H9 (cell line): ENCODE data around the gene NBEA. TPM values are rescaled to one million over a fixed set of nuclear protein-coding genes. Genes with fewer than 3 reads are reported as not detected.

ENCODE experiments used
- DNase-seq: peaks from one replicate; pipeline ENCODE4 v3.0.0-alpha.2; 2017
- H2AFZ ChIP-seq: one replicate; pipeline ENCODE4 v1.6.1; 2013; ENCODE audit warnings: mild to moderate bottlenecking, low read length, control low read depth, moderate library complexity
- H2AK5ac ChIP-seq: 2 replicates; pipeline ENCODE4 v1.6.1; 2013; ENCODE audit warnings: low read length, control low read depth, mixed read lengths; ENCODE audit not compliant: insufficient read length
- H2BK120ac ChIP-seq: one replicate; pipeline ENCODE4 v1.6.1; 2013; ENCODE audit warnings: low read depth, mild to moderate bottlenecking, low read length, control low read depth, inconsistent platforms; ENCODE audit not compliant: poor library complexity, severe bottlenecking
- H2BK12ac ChIP-seq: 2 replicates; pipeline ENCODE4 v1.6.1; 2013; ENCODE audit warnings: low read length, control low read depth, mixed read lengths, low read depth; ENCODE audit not compliant: insufficient read length
- H2BK15ac ChIP-seq: 2 replicates; pipeline ENCODE4 v1.6.1; 2013; ENCODE audit warnings: low read depth, low read length, control low read depth
- H2BK20ac ChIP-seq: one replicate; pipeline ENCODE4 v1.6.1; 2013; ENCODE audit warnings: low read depth, mild to moderate bottlenecking, low read length, control low read depth, inconsistent platforms; ENCODE audit not compliant: poor library complexity, severe bottlenecking
- H2BK5ac ChIP-seq: 2 replicates; pipeline ENCODE4 v1.6.1; 2013; ENCODE audit warnings: low read length, control low read depth, mixed read lengths; ENCODE audit not compliant: insufficient read length
- H3K14ac ChIP-seq: 2 replicates; pipeline ENCODE4 v1.6.1; 2013; ENCODE audit warnings: low read length, control low read depth; ENCODE audit not compliant: insufficient read depth
- H3K18ac ChIP-seq: 2 replicates; pipeline ENCODE4 v1.6.1; 2013; ENCODE audit warnings: low read depth, mild to moderate bottlenecking, mixed read lengths, low read length, control low read depth; ENCODE audit not compliant: insufficient read length
- H3K23ac ChIP-seq: 2 replicates; pipeline ENCODE4 v1.6.1; 2013; ENCODE audit warnings: low read length, control low read depth, mixed read lengths, low read depth; ENCODE audit not compliant: insufficient read length
- H3K23me2 ChIP-seq: 2 replicates; pipeline ENCODE4 v1.6.1; 2013; ENCODE audit warnings: low read depth, mild to moderate bottlenecking, mixed read lengths, low read length, control low read depth; ENCODE audit not compliant: insufficient read length, poor library complexity, severe bottlenecking
- H3K27ac ChIP-seq: 2 replicates; pipeline ENCODE4 v1.5.1; 2013; ENCODE audit warnings: low read length, control low read depth, mixed read lengths, low read depth; ENCODE audit not compliant: insufficient read length
- H3K27me3 ChIP-seq: 2 replicates; pipeline ENCODE4 v1.6.1; 2013; ENCODE audit warnings: low read length, control low read depth, inconsistent platforms; ENCODE audit not compliant: insufficient read depth
- H3K4ac ChIP-seq: 2 replicates; pipeline ENCODE4 v1.6.1; 2013; ENCODE audit warnings: low read depth, mild to moderate bottlenecking, control low read depth, inconsistent platforms, low read length, moderate library complexity
- H3K4me1 ChIP-seq: 2 replicates; pipeline ENCODE4 v1.6.1; 2013; ENCODE audit warnings: low read length, control low read depth, inconsistent platforms; ENCODE audit not compliant: insufficient read depth
- H3K4me2 ChIP-seq: 2 replicates; pipeline ENCODE4 v1.6.1; 2013; ENCODE audit warnings: low read length, control low read depth, mixed read lengths; ENCODE audit not compliant: insufficient read length, insufficient read depth
- H3K56ac ChIP-seq: 2 replicates; pipeline ENCODE4 v1.6.1; 2013; ENCODE audit warnings: low read depth, mild to moderate bottlenecking, mixed read lengths, low read length, control low read depth; ENCODE audit not compliant: insufficient read length
- H3K79me1 ChIP-seq: 2 replicates; pipeline ENCODE4 v1.6.1; 2013; ENCODE audit warnings: low read depth, mild to moderate bottlenecking, moderate library complexity, low read length, control low read depth, inconsistent platforms; ENCODE audit not compliant: insufficient read depth, poor library complexity, severe bottlenecking
- H3K79me2 ChIP-seq: 2 replicates; pipeline ENCODE4 v1.6.1; 2013; ENCODE audit warnings: low read length, control low read depth, inconsistent platforms; ENCODE audit not compliant: insufficient read depth
- H3K9ac ChIP-seq: 2 replicates; pipeline ENCODE4 v1.6.1; 2013; ENCODE audit warnings: low read length, control low read depth, mixed read lengths; ENCODE audit not compliant: insufficient read length; ENCODE audit errors: extremely low read depth
- H3K9me3 ChIP-seq: one replicate; pipeline ENCODE4 v1.6.1; 2013; ENCODE audit warnings: low read depth, low read length, inconsistent platforms; ENCODE audit not compliant: control insufficient read depth
- H3T11ph ChIP-seq: one replicate; pipeline ENCODE4 v1.6.1; 2013; ENCODE audit warnings: mild to moderate bottlenecking, low read length, control low read depth, inconsistent platforms
- H4K20me1 ChIP-seq: one replicate; pipeline ENCODE4 v1.6.1; 2013; ENCODE audit not compliant: control insufficient read depth, insufficient read length, insufficient read depth
- H4K5ac ChIP-seq: 2 replicates; pipeline ENCODE4 v1.6.1; 2013; ENCODE audit warnings: low read depth, mild to moderate bottlenecking, mixed read lengths, low read length, control low read depth; ENCODE audit not compliant: insufficient read length
- H4K8ac ChIP-seq: replicated peaks from 2 replicates; pipeline ENCODE4 v1.6.1; 2013; ENCODE audit warnings: low read length, control low read depth, mixed read lengths, low read depth; ENCODE audit not compliant: insufficient read length
- H4K91ac ChIP-seq: 2 replicates; pipeline ENCODE4 v1.6.1; 2013; ENCODE audit warnings: low read depth, mild to moderate bottlenecking, moderate library complexity, mixed read lengths, low read length, control low read depth; ENCODE audit not compliant: insufficient read length
- H3K27ac Mint-ChIP-seq, 3 experiments: 2 replicates in 2 of 3; 3 replicates in 1 of 3; pipeline ENCODE4 v1.8.0; 2020 to 2021; ENCODE audit warnings: mixed read lengths in 3 of 3, mild to moderate bottlenecking in 1 of 3, moderate library complexity in 1 of 3
- H3K27me3 Mint-ChIP-seq: 2 replicates; pipeline ENCODE4 v1.8.0; 2021; ENCODE audit warnings: low read depth, mild to moderate bottlenecking, moderate library complexity, mixed read lengths
- H3K36me3 Mint-ChIP-seq, 3 experiments: 2 replicates in 2 of 3; 3 replicates in 1 of 3; pipeline ENCODE4 v1.8.0; 2020 to 2021; ENCODE audit warnings: low read depth in 3 of 3, mixed read lengths in 3 of 3; ENCODE audit not compliant: insufficient read depth in 1 of 3
- H3K4me1 Mint-ChIP-seq, 2 experiments: 2 replicates each; pipeline ENCODE4 v1.8.0; 2020; ENCODE audit warnings: mixed read lengths in 2 of 2
- H3K4me3 Mint-ChIP-seq, 2 experiments: 2 replicates in 1 of 2; 3 replicates in 1 of 2; pipeline ENCODE4 v1.8.0; 2020 to 2021; ENCODE audit warnings: mild to moderate bottlenecking in 2 of 2, mixed read lengths in 2 of 2, moderate library complexity in 1 of 2
- H3K9me3 Mint-ChIP-seq, 2 experiments: 2 replicates in 1 of 2; 3 replicates in 1 of 2; pipeline ENCODE4 v1.8.0; 2020; ENCODE audit warnings: mild to moderate bottlenecking in 2 of 2, mixed read lengths in 2 of 2, moderate library complexity in 1 of 2
- CTCF ChIP-seq: fragments of 200-600 bp; sonication (generic); conservative IDR thresholded peaks from 3 replicates; pipeline ENCODE4 v1.8.0; 2021; ENCODE audit warnings: antibody characterized with exemption, mild to moderate bottlenecking
- WGBS: extraction: QIAGEN DNeasy Blood & Tissue Kit; methylation state at CpG from one replicate; pipeline ENCODE4 v1.1.7; 2013; ENCODE audit warnings: missing lambda C conversion rate, low lambda C conversion rate, mixed read lengths; ENCODE audit not compliant: insufficient read length; ENCODE audit errors: extremely low coverage; 5-methylcytosine and 5-hydroxymethylcytosine counted together
- total RNA-seq: library from RNA; stranded (reverse); gene quantifications from 2 replicates; pipeline ENCODE4 v1.2.1, GENCODE V29; 2021

The NBEA gene
- total RNA-seq, 1 experiment from 2014 or later, result 17.3 TPM

DNA sequence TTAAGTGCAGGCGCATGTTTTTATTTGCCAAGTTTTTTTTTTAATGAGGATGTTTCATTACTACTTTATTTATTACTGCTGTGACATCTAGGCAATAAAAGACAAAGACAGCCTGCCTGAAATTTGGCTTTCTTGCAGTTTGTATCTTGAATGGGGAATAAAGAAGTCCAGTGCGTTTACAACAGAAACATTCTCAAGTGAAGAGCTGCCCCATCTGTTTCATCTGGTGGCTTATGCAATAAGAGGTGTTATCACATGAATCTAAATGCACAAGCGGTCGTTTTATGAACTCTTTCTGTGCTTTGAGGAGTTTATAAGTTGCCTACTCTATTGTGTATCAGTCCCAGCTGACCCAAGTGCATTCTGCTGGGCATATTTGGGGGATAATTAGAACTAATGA, 547.0 kb downstream of the NBEA start:
- Histone ChIP-seq H3K9ac (no peak overlapping the region), H3K27me3 (no peaks in the 10 kb centered on the region), H4K5ac (no peak overlapping the region), H2AK5ac (no peak overlapping the region), H2BK120ac (no peak overlapping the region), H3K23me2 (no peaks in the 10 kb centered on the region), H3K23ac (no peak overlapping the region), H4K20me1 (no peaks in the 10 kb centered on the region), H3K79me2 (no peaks in the 10 kb centered on the region), H3K4me2 (no peak overlapping the region), H2BK12ac (no peak overlapping the region), H4K91ac (no peak overlapping the region), H3K9me3 (no peaks in the 10 kb centered on the region), H2BK5ac (no peak overlapping the region), H3K27ac (no peak overlapping the region), H3T11ph (no peak overlapping the region), H3K4ac (no peak overlapping the region), H2BK15ac (no peak overlapping the region), H3K18ac (no peak overlapping the region), H3K56ac (no peak overlapping the region), H3K14ac (no peak overlapping the region), H2BK20ac (no peak overlapping the region), H4K8ac (no peak overlapping the region), H2AFZ (no peak overlapping the region), H3K79me1 (no peaks in the 10 kb centered on the region), H3K4me1 (no peaks in the 10 kb centered on the region)
- Mint-ChIP-seq H3K4me1 (no peaks in the 10 kb centered on the region; a peak in 1 of 4 replicates), H3K9me3 (no peaks in the 10 kb centered on the region), H3K27ac (no peak overlapping the region), H3K27me3 (no peaks in the 10 kb centered on the region), H3K36me3 (no peaks in the 10 kb centered on the region), H3K4me3 (no peak overlapping the region)
- WGBS, result no CpG with 5 or more reads among the region's 4 CpGs
- DNase-seq, result no peak
- TF ChIP-seq CTCF, result no peak
